ENCODE data around the gene TFAM. TPM values are rescaled to one million over a fixed set of nuclear protein-coding genes. Genes with fewer than 3 reads are reported as not detected.

The TFAM gene
- total RNA-seq, 1 donor from 2014 or later: 43.4 TPM

GRCh38 chr10:58350619-58351323 lies 34.4 kb upstream of the TFAM start:
- DNase-seq (ENCODE audit: low read depth): no peak
- H3K4me3 ChIP-seq (ENCODE audit: low read depth, low read length): no peak overlapping the region
- no peak for TF ChIP-seq CTCF (conservative IDR thresholded peaks at IDR 0.05; ENCODE audit: low read depth, low read length)

DNA sequence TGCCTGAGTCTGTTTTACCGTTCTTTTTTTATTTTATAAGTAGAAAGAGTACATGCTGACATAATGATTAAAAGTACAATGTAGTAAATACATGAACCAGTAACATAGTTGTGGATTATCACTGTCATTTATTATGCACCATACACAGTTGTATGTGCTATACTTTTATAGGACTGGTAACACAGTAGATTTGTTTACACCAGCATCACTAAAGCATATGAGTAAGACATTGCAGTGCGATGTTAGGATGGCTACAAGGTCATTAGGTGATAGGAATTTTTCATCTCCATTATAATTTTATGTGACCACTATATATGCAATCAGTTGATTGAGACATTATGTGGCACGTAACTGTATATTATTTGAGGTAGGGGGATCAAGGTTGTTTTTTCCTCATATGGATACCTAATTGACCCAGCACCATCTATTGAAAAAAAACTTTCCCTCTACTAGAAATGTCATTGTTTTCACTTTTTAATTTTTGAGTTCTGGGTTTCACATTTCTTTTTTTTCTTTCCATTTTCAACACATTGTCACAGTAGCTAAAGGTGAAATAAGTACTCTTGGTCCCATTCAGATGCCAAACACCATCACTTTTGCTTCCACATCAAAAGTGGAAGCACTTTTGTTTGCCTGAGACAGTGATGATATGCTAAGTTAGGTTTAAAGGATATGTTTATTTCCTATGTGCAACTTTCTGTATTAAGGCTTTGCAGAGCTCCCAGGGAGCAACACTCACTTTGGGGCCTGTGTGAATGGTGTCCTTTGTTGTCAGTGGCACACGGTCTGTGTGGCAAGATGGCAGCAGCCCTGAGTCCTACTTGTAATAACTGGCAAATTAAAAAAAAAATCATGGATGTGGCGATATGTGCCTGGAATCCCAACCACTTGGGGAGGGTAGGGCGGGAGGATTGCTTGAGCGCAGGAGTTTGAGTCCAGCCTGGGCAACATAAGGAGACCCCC lies 33.3 kb upstream of the TFAM start:
- no peak overlapping the region for H3K4me3 ChIP-seq (ENCODE audit: low read depth, low read length)
- DNase-seq (ENCODE audit: low read depth): no peak
- no peak for TF ChIP-seq CTCF (conservative IDR thresholded peaks at IDR 0.05; ENCODE audit: low read depth, low read length)

DNA sequence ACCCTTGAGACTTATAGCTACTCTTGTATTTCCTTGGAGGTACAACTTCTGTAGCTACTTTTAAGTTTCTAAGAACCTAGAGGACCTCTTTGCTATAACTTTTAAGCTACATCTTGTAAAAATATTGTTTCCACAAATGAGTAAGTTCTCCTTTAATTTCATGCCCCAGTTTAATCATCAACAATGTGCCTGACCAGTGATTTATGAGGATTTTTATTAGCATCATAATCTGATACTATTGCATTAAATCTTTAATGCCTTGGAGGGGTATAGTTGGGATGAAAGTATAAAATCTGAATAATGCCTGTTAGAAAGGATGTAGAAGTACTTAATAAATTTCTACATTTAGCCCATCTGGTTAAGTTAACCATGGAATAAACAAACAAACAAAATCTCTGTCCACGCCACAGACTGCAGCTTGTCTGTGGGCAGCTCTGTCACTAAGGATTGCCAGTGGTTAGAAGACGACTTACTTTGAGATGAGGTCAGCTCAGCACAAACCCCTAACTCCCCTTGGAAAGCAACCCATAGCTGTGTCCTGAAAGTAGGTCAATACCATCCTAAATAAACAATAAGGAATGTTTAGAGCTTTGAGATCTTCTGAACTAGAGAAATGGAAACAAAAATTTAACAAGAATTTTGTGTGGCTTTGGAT lies 32.1 kb upstream of the TFAM start:
- no peak for DNase-seq (ENCODE audit: low read depth)
- TF ChIP-seq CTCF (conservative IDR thresholded peaks at IDR 0.05; ENCODE audit: low read depth, low read length): no peak
- H3K4me3 ChIP-seq (ENCODE audit: low read depth, low read length): no peak overlapping the region

- no peak for DNase-seq (ENCODE audit: low read depth)
- no peak for TF ChIP-seq CTCF (conservative IDR thresholded peaks at IDR 0.05; ENCODE audit: low read depth, low read length)
- no peak overlapping the region for H3K4me3 ChIP-seq (ENCODE audit: low read depth, low read length)
Measured at GRCh38 chr10:58356756-58357155, 28.5 kb upstream of the TFAM start.

DNA sequence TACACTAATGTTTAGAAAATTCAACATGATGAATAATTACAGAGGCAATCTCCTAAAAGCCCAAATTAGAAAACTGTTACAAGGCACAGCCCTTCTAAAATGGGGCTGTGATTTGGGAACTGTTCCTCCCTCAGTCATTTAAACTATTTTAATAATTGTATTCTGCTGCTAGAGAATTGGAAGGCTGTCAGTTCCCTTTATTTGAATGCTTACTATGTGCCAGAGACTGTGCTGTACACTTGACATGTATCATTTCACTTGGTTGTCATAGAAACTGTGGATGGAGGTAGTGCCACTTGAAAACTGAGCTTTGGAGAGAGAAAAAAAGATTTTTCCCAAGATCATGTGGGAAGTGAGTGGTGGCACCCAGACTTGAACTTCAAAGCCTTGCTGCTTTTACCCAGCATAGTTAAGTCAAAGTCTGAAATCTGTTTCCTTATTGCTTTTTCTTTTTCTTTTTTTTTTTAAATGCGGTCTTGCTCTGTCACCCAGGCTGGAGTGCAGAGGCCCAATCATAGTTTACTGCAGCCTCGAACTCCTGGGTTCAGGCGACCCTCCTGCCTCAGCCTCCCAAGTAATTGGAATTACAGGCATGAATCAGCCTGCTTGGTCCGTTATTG lies 26.8 kb upstream of the TFAM start:
- H3K4me3 ChIP-seq (ENCODE audit: low read depth, low read length): no peak overlapping the region
- no peak for DNase-seq (ENCODE audit: low read depth)
- no peak for TF ChIP-seq CTCF (conservative IDR thresholded peaks at IDR 0.05; ENCODE audit: low read depth, low read length)

DNA sequence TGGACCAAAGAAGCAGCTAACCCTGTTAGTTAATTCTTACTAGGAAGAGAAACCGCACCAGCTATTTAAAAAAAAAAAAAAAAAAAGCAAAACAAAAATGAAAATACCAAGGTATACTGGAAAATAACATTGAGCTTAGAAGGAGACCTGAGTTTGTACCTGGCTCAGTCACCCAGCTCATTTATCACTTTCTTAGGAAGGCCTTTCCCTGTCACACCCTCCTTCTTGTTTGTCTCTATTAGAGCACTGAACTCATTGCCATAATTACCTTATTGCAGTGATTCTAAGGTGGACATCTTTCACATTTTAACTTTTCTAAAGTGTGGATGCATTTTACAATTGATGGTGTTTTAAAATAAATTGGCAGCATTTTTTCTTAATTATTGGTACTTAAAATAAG lies 26.3 kb upstream of the TFAM start:
- TF ChIP-seq CTCF (conservative IDR thresholded peaks at IDR 0.05; ENCODE audit: low read depth, low read length): no peak
- no peak overlapping the region for H3K4me3 ChIP-seq (ENCODE audit: low read depth, low read length)
- no peak for DNase-seq (ENCODE audit: low read depth)
